Astrocyte (in vitro differentiated cells and primary cell): ENCODE results near the gene PSMD12. TPM values are rescaled to one million over a fixed set of nuclear protein-coding genes. Genes with fewer than 3 reads are reported as not detected.
"Not testable (repeated sequence)": the region's sequence is repeated elsewhere in the genome, so short reads cannot be mapped to it uniquely, and the experiment has no call there.

ENCODE experiments used
- DNase-seq: peaks from one replicate; pipeline ENCODE4 v3.0.0-alpha.2; 2010; ENCODE audit warnings: low read depth
- FAIRE-seq: peaks from 2 replicates; lab custom pipeline; 2011; peaks lifted over from hg19 to GRCh38; lab: Jason Lieb, UNC
- H2AFZ ChIP-seq: 2 replicates; pipeline ENCODE4 v1.6.0; 2012; ENCODE audit warnings: low read depth, low read length, inconsistent platforms
- H3K27ac ChIP-seq: 2 replicates; pipeline ENCODE4 v1.5.1; 2011; ENCODE audit warnings: low read depth, low read length, inconsistent platforms
- H3K27me3 ChIP-seq: 2 replicates; pipeline ENCODE4 v1.6.0; 2011; ENCODE audit warnings: low read length, inconsistent platforms; ENCODE audit not compliant: insufficient read depth
- H3K36me3 ChIP-seq: 2 replicates; pipeline ENCODE4 v1.5.1; 2011; ENCODE audit warnings: low read length, inconsistent platforms; ENCODE audit not compliant: insufficient read depth
- H3K4me1 ChIP-seq: 2 replicates; pipeline ENCODE4 v1.5.1; 2011; ENCODE audit warnings: low read length, inconsistent platforms; ENCODE audit not compliant: insufficient read depth
- H3K4me2 ChIP-seq: 2 replicates; pipeline ENCODE4 v1.6.0; 2012; ENCODE audit warnings: low read length, inconsistent platforms
- H3K4me3 ChIP-seq: 2 replicates; pipeline ENCODE4 v1.5.1; 2011; ENCODE audit warnings: low read depth, mild to moderate bottlenecking, low read length, inconsistent platforms; ENCODE audit not compliant: insufficient read depth
- H3K79me2 ChIP-seq: 2 replicates; pipeline ENCODE4 v1.6.0; 2012; ENCODE audit warnings: mild to moderate bottlenecking, low read length, inconsistent platforms; ENCODE audit not compliant: insufficient read depth
- H3K9ac ChIP-seq: 2 replicates; pipeline ENCODE4 v1.6.0; 2012; ENCODE audit warnings: mild to moderate bottlenecking, low read length, inconsistent platforms
- H3K9me3 ChIP-seq: 2 replicates; pipeline ENCODE4 v1.5.1; 2012; ENCODE audit warnings: low read depth, mild to moderate bottlenecking, low read length, inconsistent platforms; ENCODE audit not compliant: insufficient read depth
- H4K20me1 ChIP-seq: 2 replicates; pipeline ENCODE4 v1.6.0; 2012; ENCODE audit warnings: low read length, inconsistent platforms; ENCODE audit not compliant: insufficient read depth
- H3K27ac Mint-ChIP-seq: one replicate; pipeline ENCODE4 v1.8.0; 2021; ENCODE audit warnings: mild to moderate bottlenecking, mixed read lengths; ENCODE audit not compliant: unreplicated experiment
- H3K27me3 Mint-ChIP-seq: one replicate; pipeline ENCODE4 v1.8.0; 2021; ENCODE audit warnings: low read depth, mixed read lengths; ENCODE audit not compliant: unreplicated experiment
- H3K36me3 Mint-ChIP-seq: one replicate; pipeline ENCODE4 v1.8.0; 2021; ENCODE audit warnings: low read depth, mixed read lengths; ENCODE audit not compliant: unreplicated experiment
- H3K4me1 Mint-ChIP-seq: one replicate; pipeline ENCODE4 v1.8.0; 2021; ENCODE audit warnings: low read depth, mixed read lengths; ENCODE audit not compliant: unreplicated experiment
- H3K4me3 Mint-ChIP-seq: one replicate; pipeline ENCODE4 v1.8.0; 2021; ENCODE audit warnings: mild to moderate bottlenecking, moderate library complexity, mixed read lengths; ENCODE audit not compliant: unreplicated experiment
- H3K9me3 Mint-ChIP-seq: one replicate; pipeline ENCODE4 v1.8.0; 2021; ENCODE audit warnings: mild to moderate bottlenecking, mixed read lengths; ENCODE audit not compliant: unreplicated experiment
- EZH2 ChIP-seq: IDR thresholded peaks from 2 replicates; pipeline ENCODE4 v1.6.1; 2012; ENCODE audit warnings: mild to moderate bottlenecking, low read length, inconsistent platforms; ENCODE audit not compliant: insufficient read depth
- total RNA-seq: library from RNA; stranded (reverse); gene quantifications from 2 replicates; pipeline ENCODE4 v1.2.1, GENCODE V29; 2021
- TF ChIP-seq, protein P1 (sequence below): IDR thresholded peaks from 2 replicates; pipeline ENCODE4 v1.5.1; 2011; ENCODE audit warnings: low read depth, mild to moderate bottlenecking, inconsistent platforms, low read length, moderate library complexity; ENCODE audit not compliant: insufficient read depth

Gene PSMD12
- total RNA-seq, 1 donor from 2014 or later: 74.1 TPM

DNA sequence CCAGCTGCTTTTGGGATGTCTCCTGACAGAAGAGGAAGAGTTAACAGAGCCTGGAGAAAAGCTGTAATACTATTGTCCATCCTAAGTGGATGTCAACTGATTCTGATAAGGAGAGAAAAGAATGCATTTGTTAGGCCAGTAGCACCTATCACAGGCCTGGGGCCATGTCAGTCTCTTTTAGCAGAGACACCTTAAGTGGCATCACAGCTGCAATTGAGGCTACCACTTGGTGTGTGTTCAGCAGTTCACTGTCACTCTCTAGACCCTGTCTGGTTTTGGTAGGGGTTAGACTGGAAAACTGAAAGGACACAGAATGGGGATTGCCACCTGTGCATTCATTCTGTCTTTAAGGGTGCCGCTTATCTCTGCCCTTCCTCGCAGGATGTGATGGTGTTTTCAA lies 42.0 kb downstream of the PSMD12 start:
- Mint-ChIP-seq H3K27me3 (peaks cover 4% of the 10 kb centered on the region), H3K27ac (no peak overlapping the region), H3K4me3 (no peak overlapping the region), H3K9me3 (peaks cover 13% of the 10 kb centered on the region), H3K4me1 (no peaks in the 10 kb centered on the region), H3K36me3 (peaks cover under 1% of the 10 kb centered on the region)
- Histone ChIP-seq H2AFZ (no peak overlapping the region), H3K9ac (no peak overlapping the region), H3K4me1 (no peaks in the 10 kb centered on the region), H3K36me3 (no peaks in the 10 kb centered on the region), H3K4me3 (no peak overlapping the region), H3K9me3 (no peaks in the 10 kb centered on the region), H4K20me1 (no peaks in the 10 kb centered on the region), H3K79me2 (no peaks in the 10 kb centered on the region), H3K4me2 (no peak overlapping the region), H3K27ac (no peak overlapping the region), H3K27me3 (no peaks in the 10 kb centered on the region)
- TF ChIP-seq, protein P1, sequence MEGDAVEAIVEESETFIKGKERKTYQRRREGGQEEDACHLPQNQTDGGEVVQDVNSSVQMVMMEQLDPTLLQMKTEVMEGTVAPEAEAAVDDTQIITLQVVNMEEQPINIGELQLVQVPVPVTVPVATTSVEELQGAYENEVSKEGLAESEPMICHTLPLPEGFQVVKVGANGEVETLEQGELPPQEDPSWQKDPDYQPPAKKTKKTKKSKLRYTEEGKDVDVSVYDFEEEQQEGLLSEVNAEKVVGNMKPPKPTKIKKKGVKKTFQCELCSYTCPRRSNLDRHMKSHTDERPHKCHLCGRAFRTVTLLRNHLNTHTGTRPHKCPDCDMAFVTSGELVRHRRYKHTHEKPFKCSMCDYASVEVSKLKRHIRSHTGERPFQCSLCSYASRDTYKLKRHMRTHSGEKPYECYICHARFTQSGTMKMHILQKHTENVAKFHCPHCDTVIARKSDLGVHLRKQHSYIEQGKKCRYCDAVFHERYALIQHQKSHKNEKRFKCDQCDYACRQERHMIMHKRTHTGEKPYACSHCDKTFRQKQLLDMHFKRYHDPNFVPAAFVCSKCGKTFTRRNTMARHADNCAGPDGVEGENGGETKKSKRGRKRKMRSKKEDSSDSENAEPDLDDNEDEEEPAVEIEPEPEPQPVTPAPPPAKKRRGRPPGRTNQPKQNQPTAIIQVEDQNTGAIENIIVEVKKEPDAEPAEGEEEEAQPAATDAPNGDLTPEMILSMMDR: no peak
- TF ChIP-seq EZH2: no peak
- no peak for DNase-seq
- FAIRE-seq: no peak

DNA sequence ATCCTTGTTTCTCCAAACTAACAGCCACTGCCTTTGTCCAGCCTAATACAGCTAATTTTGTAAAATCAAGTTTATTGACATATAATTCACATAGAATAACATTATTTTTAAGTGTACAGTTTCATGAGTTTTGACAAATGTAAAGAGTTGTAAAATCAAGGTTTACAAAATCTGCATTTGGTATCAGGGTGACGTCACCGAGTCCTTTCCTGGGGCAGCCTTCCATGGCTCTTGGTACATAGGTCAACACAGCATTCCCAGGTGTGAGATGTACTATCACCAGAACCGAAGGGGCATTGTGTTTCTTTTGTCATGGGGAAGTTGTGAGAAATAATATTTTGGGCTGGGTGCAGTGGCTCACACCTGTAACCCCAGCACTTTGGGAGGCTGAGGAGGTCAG lies 42.9 kb downstream of the PSMD12 start:
- H3K4me1 ChIP-seq: no peaks in the 10 kb centered on the region
- no peaks in the 10 kb centered on the region for H3K36me3 Mint-ChIP-seq
- no peaks in the 10 kb centered on the region for H3K79me2 ChIP-seq
- H3K36me3 ChIP-seq: no peaks in the 10 kb centered on the region
- no peak overlapping the region for H2AFZ ChIP-seq
- no peaks in the 10 kb centered on the region for H3K4me1 Mint-ChIP-seq
- H3K9me3 ChIP-seq: no peaks in the 10 kb centered on the region
- H3K4me3 ChIP-seq: no peak overlapping the region
- H3K27me3 Mint-ChIP-seq: peaks cover 3% of the 10 kb centered on the region
- H3K27ac ChIP-seq: no peak overlapping the region
- H4K20me1 ChIP-seq: no peaks in the 10 kb centered on the region
- no peak overlapping the region for H3K4me2 ChIP-seq
- H3K27me3 ChIP-seq: no peaks in the 10 kb centered on the region
- no peak overlapping the region for H3K9ac ChIP-seq
- H3K4me3 Mint-ChIP-seq: no peak overlapping the region
- H3K27ac Mint-ChIP-seq: no peak overlapping the region
- TF ChIP-seq EZH2: no peak
- TF ChIP-seq, protein P1: no peak
- DNase-seq (no peak), FAIRE-seq (no peak)
- peaks cover 8% of the 10 kb centered on the region for H3K9me3 Mint-ChIP-seq

DNA sequence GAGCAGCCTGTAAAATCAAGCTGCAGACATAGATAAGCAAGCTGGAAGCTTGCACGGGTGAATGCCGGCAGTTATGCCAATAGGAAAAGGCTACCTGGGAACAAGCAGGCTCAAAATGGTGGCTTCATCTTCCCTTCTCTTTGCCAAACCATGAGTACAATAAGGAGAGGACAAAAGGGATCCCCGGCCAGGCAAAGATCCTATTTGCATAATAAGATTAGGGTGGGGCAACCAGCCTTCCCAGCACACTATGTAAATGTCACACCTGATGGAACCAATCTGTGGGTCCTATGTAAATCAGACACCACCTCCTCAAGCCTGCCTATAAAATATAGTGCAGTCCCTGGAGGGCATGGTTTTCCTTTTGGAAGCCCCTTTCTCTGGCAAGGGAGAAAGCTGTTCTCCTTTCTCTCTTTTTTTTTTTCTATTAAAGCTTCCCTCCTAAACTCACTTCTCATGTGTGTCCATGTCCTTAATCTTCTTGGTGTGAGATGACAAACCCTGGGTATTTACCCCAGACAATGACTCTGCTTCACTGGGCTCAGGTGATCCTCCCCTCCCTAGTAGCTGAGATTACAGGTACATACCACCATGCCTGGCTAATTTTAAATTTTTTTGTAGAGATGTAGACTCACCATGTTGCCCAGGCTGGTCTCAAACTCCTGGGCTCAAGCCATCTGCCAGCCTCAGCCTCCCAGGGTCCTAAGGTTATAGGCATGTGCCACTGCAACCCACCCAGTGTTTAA lies 44.2 kb downstream of the PSMD12 start:
- Mint-ChIP-seq H3K4me3 (no peak overlapping the region), H3K27me3 (peaks cover 3% of the 10 kb centered on the region), H3K36me3 (no peaks in the 10 kb centered on the region), H3K27ac (no peak overlapping the region), H3K4me1 (no peaks in the 10 kb centered on the region), H3K9me3 (no peaks in the 10 kb centered on the region)
- H3K79me2 ChIP-seq: no peaks in the 10 kb centered on the region
- H2AFZ ChIP-seq: no peak overlapping the region
- no peaks in the 10 kb centered on the region for H4K20me1 ChIP-seq
- TF ChIP-seq EZH2: no peak
- TF ChIP-seq, protein P1: no peak
- H3K36me3 ChIP-seq: no peaks in the 10 kb centered on the region
- no peak overlapping the region for H3K4me2 ChIP-seq
- FAIRE-seq (no peak), DNase-seq (no peak)
- H3K4me3 ChIP-seq: no peak overlapping the region
- H3K27me3 ChIP-seq: no peaks in the 10 kb centered on the region
- no peaks in the 10 kb centered on the region for H3K4me1 ChIP-seq
- no peak overlapping the region for H3K27ac ChIP-seq
- H3K9me3 ChIP-seq: no peaks in the 10 kb centered on the region
- H3K9ac ChIP-seq: no peak overlapping the region

DNA sequence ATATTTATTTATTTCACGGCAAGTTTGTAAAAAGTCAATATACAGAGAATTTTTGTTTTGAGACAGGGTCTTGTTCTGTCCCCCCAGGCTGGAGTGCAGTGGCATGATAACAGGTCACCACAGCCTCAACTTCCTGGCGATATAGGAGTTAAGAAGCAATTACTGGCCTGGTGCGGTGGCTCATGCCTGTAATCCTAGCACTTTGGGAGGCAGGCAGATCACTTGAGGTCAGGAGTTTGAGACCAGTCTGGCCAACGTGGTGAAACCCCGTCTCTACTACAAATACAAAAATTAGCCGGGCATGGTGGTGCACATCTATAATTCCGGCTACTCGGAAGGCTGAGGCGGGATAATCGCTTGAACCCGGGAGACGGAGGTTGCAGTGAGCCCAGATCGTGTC lies 44.9 kb downstream of the PSMD12 start:
- H3K4me3 ChIP-seq, H4K20me1 ChIP-seq, H3K9ac ChIP-seq, H3K36me3 ChIP-seq, DNase-seq, H3K4me1 ChIP-seq, H3K36me3 Mint-ChIP-seq, H3K27me3 ChIP-seq, H3K27ac Mint-ChIP-seq, H3K9me3 ChIP-seq, H3K79me2 ChIP-seq, FAIRE-seq, H3K4me1 Mint-ChIP-seq, H2AFZ ChIP-seq, H3K4me3 Mint-ChIP-seq, H3K9me3 Mint-ChIP-seq, H3K27ac ChIP-seq, H3K27me3 Mint-ChIP-seq, H3K4me2 ChIP-seq: not testable (repeated sequence)
